GM06990 (cell line): Measurements from ENCODE around the gene FAM156B.
"Not testable (repeated sequence)": the region's sequence is repeated elsewhere in the genome, so short reads cannot be mapped to it uniquely, and the experiment has no call there.

Source experiments
- DNase-seq: peaks from one replicate; pipeline ENCODE4 v3.0.0-alpha.2; 2011; ENCODE audit not compliant: insufficient read length; ENCODE audit errors: extremely low read depth
- H3K27me3 ChIP-seq: replicated peaks from 2 replicates; pipeline ENCODE4 v1.6.0; 2011; ENCODE audit warnings: low read length; ENCODE audit not compliant: control insufficient read depth, insufficient read depth
- H3K36me3 ChIP-seq: 2 replicates; pipeline ENCODE4 v1.5.1; 2011; ENCODE audit warnings: low read length; ENCODE audit not compliant: control insufficient read depth, insufficient read depth
- H3K4me3 ChIP-seq: replicated peaks from 2 replicates; pipeline ENCODE4 v1.5.1; 2011; ENCODE audit warnings: low read depth, mild to moderate bottlenecking, control low read depth, low read length
- TF ChIP-seq, protein P1 (sequence below): IDR thresholded peaks from 2 replicates; pipeline ENCODE4 v1.5.1; 2011; ENCODE audit warnings: low read length, control low read depth, mild to moderate bottlenecking, inconsistent platforms; ENCODE audit not compliant: insufficient read depth, poor library complexity, severe bottlenecking

Gene FAM156B, protein sequence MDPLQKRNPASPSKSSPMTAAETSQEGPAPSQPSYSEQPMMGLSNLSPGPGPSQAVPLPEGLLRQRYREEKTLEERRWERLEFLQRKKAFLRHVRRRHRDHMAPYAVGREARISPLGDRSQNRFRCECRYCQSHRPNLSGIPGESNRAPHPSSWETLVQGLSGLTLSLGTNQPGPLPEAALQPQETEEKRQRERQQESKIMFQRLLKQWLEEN

DNA sequence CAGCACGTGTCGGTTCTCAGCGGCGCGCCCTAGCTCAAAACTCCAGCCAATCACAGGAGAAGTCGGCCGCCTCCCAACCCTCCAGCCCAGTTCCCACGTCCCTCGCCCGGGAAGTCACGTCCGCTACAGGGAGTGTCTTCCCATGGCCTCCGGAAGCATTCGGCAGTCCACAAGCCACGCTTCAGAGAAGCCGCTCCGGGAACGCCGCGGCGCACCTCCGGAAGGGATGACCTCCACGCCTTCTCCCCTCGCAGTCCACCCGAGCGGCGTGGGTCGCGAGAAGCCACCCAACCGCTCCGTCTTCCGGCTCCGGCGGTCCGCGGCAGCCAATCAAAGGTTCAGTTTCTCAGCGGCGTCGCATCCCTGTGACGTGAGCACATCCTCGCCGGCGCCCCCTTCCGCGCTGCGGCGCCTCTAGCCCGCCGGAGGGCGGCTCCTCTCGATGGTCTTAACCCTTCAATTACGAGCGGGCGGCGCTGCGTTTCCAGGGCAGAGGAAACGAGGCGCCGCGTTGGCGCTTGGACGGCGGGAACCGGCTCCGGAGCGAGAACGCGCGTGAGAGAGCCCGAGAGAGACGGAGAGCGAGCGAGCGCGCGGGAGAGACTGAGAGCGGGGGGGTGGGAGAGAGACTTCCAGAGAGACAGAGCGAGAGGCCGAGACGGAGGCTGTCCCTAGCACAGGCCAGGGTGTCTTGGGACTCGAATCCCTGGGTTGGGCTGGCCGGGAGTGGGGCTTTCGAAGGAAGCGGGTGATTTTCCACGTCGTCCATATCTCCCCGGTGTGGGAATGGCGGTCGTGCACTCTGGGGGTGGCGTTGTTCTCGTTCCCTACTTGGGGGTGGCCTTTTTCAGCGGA, at the start of gene FAM156B:
FAM156B (plus strand) TSS at position 476 of the 855 bp plus-strand sequence. CDS start 9,896 bp downstream, outside the sequence.
- H3K4me3 ChIP-seq, H3K27me3 ChIP-seq, H3K36me3 ChIP-seq, DNase-seq: not testable (repeated sequence)

DNA sequence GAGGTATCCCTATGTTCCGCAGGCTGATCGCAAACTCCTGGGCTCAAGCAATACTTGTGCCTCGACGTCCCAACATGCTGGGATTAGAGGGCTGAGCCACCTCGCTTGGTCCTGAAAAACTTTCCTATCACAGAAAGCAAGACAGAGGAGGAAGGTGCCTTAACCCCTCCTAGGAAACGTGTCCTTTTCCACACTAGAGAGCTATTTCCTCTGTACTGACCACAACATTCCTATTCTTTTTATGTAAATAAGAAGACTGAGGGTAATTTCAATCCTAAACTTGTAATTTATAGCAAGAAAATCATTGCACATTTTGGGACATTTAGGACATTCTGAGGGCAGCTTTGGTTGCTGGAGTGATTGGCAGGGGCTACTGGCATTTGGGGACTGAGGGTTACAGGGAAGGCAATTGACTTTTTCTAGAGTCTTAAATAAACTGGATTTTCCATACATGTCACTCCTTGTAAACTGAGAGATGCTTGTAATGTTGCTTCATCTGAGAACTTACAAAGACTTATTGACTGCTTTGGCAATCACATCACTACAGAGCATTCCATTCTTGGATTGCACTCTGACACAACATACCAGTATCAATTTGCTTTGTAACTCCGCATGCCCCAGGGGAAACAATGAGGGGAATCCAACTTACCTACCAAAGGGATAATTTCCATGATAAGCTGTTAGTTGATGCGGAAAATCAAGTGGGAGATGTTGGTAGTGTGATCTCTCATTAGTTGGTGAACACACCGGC, 44.8 kb upstream of the FAM156B start:
- no peak for DNase-seq
- no peak overlapping the region for H3K4me3 ChIP-seq

DNA sequence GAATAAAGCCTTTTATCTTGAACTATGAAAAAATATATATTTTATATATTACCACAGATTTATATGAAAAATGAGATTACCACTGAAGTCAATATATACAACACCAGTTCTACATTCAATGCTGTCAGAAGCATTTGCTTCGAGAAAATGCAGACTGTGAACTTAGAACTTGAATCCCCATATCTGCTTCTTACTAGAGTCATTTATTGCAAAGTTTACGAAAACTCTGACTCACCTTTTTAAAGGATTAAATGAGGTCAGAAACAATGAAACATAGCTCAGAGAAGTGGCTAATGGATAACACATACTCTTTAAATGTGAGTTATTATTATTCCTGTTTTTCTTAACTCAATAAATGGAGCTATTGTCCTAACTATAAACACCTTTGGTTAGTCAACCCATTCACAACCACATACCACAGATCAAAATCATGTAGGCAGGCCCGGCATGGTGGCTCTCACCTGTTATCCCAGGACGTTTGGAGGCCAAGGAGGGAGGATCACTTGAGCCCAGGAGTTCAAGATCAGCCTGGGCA, 40.1 kb upstream of the FAM156B start:
- not testable (repeated sequence) for H3K4me3 ChIP-seq, DNase-seq, H3K27me3 ChIP-seq, H3K36me3 ChIP-seq

More for the DNA sequence above, 44.8 kb upstream of the FAM156B start:
- TF ChIP-seq, protein P1, sequence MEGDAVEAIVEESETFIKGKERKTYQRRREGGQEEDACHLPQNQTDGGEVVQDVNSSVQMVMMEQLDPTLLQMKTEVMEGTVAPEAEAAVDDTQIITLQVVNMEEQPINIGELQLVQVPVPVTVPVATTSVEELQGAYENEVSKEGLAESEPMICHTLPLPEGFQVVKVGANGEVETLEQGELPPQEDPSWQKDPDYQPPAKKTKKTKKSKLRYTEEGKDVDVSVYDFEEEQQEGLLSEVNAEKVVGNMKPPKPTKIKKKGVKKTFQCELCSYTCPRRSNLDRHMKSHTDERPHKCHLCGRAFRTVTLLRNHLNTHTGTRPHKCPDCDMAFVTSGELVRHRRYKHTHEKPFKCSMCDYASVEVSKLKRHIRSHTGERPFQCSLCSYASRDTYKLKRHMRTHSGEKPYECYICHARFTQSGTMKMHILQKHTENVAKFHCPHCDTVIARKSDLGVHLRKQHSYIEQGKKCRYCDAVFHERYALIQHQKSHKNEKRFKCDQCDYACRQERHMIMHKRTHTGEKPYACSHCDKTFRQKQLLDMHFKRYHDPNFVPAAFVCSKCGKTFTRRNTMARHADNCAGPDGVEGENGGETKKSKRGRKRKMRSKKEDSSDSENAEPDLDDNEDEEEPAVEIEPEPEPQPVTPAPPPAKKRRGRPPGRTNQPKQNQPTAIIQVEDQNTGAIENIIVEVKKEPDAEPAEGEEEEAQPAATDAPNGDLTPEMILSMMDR = no peak
- Histone ChIP-seq H3K27me3 (no peaks in the 10 kb centered on the region), H3K36me3 (no peaks in the 10 kb centered on the region)

DNA sequence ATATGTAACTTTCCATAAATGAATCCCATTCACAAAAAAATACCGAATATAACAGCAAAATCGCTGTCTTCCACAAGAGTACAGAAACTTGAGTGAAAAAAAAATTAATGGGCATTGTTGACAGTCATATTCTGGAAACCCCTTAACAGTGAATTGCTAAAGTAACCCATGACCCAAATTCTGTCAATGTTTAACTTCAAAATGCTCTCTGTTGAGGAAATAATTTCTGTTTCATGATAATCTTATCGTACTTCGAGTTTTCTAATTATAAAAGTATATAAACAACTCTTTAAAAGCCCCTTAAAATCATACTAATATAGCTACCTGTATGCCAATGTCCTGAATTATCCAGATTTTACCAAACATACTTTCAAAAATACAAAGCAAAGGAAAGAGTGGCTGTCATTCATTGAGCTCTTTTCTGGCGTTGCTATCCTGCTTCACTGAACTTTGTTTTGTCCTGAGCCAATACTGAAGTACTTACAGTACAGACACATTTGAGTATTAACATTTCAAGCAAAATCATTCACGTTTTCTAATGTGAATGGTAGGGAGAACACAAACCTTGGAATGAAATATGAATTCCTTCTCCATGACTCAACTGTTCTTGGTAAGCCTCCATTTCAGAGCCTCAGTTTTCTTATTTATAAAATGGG, 31.7 kb upstream of the FAM156B start:
- Histone ChIP-seq H3K36me3 (no peaks in the 10 kb centered on the region), H3K4me3 (no peak overlapping the region), H3K27me3 (no peaks in the 10 kb centered on the region)
- no peak for DNase-seq
- TF ChIP-seq, protein P1 = no peak

DNA sequence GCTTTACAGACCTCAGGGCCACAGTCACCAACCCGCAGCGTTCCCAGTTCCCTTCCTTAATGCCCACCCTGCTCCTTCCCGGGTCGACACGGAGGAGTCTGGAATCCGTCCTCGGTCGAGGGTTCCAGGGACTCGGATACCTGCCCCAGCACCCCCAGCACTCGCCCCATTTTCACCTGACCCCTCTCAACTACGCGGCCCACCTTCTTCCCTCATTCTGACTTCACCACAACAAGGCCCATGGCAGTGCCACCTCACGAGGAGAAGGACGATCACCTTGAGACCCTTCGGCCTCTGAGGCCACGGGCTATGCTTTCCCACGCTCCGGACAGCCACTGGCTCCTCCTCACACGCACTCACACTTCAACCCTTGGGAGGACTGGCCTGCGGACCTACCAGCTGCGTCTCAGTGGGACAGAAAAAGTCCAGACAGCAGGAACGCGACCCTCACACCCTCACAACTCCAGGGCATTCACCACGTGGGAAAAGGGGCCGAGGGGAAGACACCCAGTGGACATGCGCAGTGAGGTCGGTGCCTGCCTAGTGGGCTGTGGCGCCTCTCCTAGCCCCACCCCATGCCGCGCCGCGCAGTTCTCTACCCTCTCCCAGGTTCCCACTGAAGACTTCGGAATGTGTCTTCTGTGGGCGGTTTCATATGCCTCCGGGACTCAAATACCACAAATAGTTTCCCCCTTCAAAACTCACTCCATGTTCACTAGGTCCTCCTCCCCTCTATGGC, 29.4 kb upstream of the FAM156B start, which contains the start of gene XAGE3:
XAGE3 (minus strand) TSS at position 474 of the 739 bp plus-strand sequence. CDS start 950 bp downstream, outside the sequence.
- Histone ChIP-seq H3K36me3 (no peaks in the 10 kb centered on the region), H3K27me3 (0 out of 2 replicates have a peak, but pooled peaks cover 2% of the 10 kb centered on the region), H3K4me3 (no peak within 1 kb of the TSS)
- TF ChIP-seq, protein P1 = no peak
- DNase-seq = no peak

DNA sequence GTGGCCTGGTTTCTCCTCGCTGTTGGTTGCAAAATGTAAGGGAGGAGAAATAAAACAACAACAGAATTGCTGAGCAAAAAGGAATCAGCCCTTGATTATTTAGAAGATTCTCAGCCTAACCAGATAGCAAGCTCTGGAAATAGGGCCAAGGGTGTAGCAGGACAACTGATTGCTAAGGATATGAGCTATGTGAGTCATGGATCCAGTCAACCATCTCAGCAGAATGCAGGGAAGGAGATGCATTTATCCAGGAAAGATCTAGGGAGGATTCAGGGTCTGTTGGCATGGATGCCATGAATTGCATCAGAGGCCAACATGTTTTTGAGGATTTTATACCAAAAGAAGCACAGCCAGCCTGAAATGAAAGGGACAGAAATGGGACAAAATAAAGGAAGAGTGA, 27.1 kb upstream of the FAM156B start:
- no peak for DNase-seq
- 0 out of 2 replicates have a peak, but pooled peaks cover 2% of the 10 kb centered on the region for H3K27me3 ChIP-seq
- TF ChIP-seq, protein P1 = no peak
- H3K36me3 ChIP-seq = no peaks in the 10 kb centered on the region
- H3K4me3 ChIP-seq = no peak overlapping the region

DNA sequence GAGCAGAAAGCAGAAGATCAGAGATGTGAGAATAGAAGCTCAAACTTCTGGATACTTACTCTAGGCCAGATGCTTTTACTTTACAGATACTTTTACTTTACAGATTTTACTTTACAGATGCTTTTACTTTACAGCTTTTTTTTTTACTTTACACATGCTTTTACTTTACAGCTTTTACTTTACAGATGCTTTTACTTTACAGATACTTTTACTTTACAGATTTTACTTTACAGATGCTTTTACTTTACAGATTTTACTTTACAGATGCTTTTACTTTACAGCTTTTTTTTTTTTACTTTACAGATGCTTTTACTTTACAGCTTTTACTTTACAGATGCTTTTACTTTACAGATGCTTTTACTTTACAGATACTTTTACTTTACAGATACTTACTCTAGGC, 23.3 kb upstream of the FAM156B start:
- DNase-seq, H3K27me3 ChIP-seq, H3K4me3 ChIP-seq, H3K36me3 ChIP-seq: not testable (repeated sequence)
